ENCODE measurements around the gene PIK3IP1.

DNA sequence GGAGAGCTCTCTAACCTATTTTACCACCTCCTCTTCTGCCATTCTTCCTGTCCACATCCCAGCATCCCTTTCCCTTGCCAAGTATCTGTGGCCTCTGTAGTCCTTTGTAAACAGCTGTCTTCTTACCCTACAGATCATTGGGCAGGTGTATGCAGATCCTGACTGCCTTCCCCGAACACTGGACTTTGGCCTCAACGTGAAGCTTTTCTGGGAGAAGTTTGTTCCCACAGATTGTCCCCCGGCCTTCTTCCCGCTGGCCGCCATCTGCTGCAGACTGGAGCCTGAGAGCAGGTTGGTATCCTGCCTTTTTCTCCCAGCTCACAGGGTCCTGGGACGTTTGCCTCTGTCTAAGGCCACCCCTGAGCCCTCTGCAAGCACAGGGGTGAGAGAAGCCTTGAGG, 17.3 kb downstream of the PIK3IP1 start:
- TF ChIP-seq, protein P1, sequence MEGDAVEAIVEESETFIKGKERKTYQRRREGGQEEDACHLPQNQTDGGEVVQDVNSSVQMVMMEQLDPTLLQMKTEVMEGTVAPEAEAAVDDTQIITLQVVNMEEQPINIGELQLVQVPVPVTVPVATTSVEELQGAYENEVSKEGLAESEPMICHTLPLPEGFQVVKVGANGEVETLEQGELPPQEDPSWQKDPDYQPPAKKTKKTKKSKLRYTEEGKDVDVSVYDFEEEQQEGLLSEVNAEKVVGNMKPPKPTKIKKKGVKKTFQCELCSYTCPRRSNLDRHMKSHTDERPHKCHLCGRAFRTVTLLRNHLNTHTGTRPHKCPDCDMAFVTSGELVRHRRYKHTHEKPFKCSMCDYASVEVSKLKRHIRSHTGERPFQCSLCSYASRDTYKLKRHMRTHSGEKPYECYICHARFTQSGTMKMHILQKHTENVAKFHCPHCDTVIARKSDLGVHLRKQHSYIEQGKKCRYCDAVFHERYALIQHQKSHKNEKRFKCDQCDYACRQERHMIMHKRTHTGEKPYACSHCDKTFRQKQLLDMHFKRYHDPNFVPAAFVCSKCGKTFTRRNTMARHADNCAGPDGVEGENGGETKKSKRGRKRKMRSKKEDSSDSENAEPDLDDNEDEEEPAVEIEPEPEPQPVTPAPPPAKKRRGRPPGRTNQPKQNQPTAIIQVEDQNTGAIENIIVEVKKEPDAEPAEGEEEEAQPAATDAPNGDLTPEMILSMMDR (IDR thresholded peaks at IDR 0.05; ENCODE audit: insufficient read depth, low read length, poor library complexity, severe bottlenecking) = no peak
- no peak for TF ChIP-seq EZH2phosphoT487 (conservative IDR thresholded peaks at IDR 0.05; ENCODE audit: low read length)

Measured in SU-DHL-6 (cell line).